Measurements from ENCODE around the gene GPR132. TPM values are rescaled to one million over a fixed set of nuclear protein-coding genes. Genes with fewer than 3 reads are reported as not detected.

The GPR132 gene
- polyA plus RNA-seq, 1 donor (not counting 4 experiments of a cell fraction or from before 2014, with no cell fraction given), result not detected

- FAIRE-seq (no peak), DNase-seq (ENCODE audit: low read depth, low spot score) (no peak)
- Histone ChIP-seq H3K36me3 (ENCODE audit: control insufficient read depth in 2 of 2, extremely low read depth in 1 of 2, insufficient read depth in 2 of 2, low read length in 2 of 2) (no peaks in the 10 kb centered on the region), H3K9me3 (ENCODE audit: control insufficient read depth, low read depth, low read length) (no peaks in the 10 kb centered on the region), H3K79me2 (ENCODE audit: control insufficient read depth, insufficient read depth, low read length) (no peaks in the 10 kb centered on the region), H3K4me3 (ENCODE audit: control insufficient read depth in 2 of 3, extremely low read depth in 1 of 3, insufficient read depth in 2 of 3, low read depth in 1 of 3, low read length in 3 of 3) (no peak overlapping the region), H2AFZ (ENCODE audit: control insufficient read depth, low read length) (no peak overlapping the region), H3K4me1 (ENCODE audit: control insufficient read depth, extremely low read depth, insufficient read depth, low read length) (peaks cover 11% of the 10 kb centered on the region), H3K4me2 (ENCODE audit: control insufficient read depth, extremely low read depth, insufficient read depth, low read depth, low read length) (no peak overlapping the region), H3K9me1 (ENCODE audit: control insufficient read depth, extremely low read depth, insufficient read depth, low read length) (no peaks in the 10 kb centered on the region), H3K27me3 (ENCODE audit: control insufficient read depth, extremely low read depth, insufficient read depth, low read length) (peaks cover 39% of the 10 kb centered on the region), H3K9ac (ENCODE audit: control insufficient read depth, extremely low read depth, insufficient read depth, low read length) (no peak overlapping the region), H4K20me1 (ENCODE audit: control insufficient read depth, extremely low read depth, insufficient read depth, low read length) (no peaks in the 10 kb centered on the region), H3K27ac (ENCODE audit: control insufficient read depth, insufficient read depth, low read length) (no peak overlapping the region)
- TF ChIP-seq EZH2 (IDR thresholded peaks at IDR 0.05; ENCODE audit: low read length) (no peak), CTCF (optimal IDR thresholded peaks at IDR 0.05 in 1 of 3, IDR thresholded peaks at IDR 0.05 in 1 of 3, conservative IDR thresholded peaks at IDR 0.05 in 1 of 3; ENCODE audit: extremely low read depth in 1 of 3, insufficient read depth in 2 of 3, low read length in 3 of 3) (no peak)
- dilution Hi-C loops (cut with MboI; ENCODE audit: extremely low pct_ligation_motif_present, low sequenced_read_pairs), result no loop called here
Observed at GRCh38 chr14:105070760-105071137, 5.5 kb upstream of the GPR132 start.

GRCh38 chr14:105069871-105070759, 4.9 kb upstream of the GPR132 start:
- Histone ChIP-seq H2AFZ (ENCODE audit: control insufficient read depth, low read length) (no peak overlapping the region), H3K4me2 (ENCODE audit: control insufficient read depth, extremely low read depth, insufficient read depth, low read depth, low read length) (no peak overlapping the region)

More at GRCh38 chr14:105069871-105070759, 4.9 kb upstream of the GPR132 start:
- Histone ChIP-seq H3K9ac (ENCODE audit: control insufficient read depth, extremely low read depth, insufficient read depth, low read length) (no peak overlapping the region), H3K36me3 (ENCODE audit: control insufficient read depth in 2 of 2, extremely low read depth in 1 of 2, insufficient read depth in 2 of 2, low read length in 2 of 2) (no peaks in the 10 kb centered on the region), H3K27ac (ENCODE audit: control insufficient read depth, insufficient read depth, low read length) (no peak overlapping the region), H3K4me1 (ENCODE audit: control insufficient read depth, extremely low read depth, insufficient read depth, low read length) (peaks cover 11% of the 10 kb centered on the region), H3K4me3 (ENCODE audit: control insufficient read depth in 2 of 3, extremely low read depth in 1 of 3, insufficient read depth in 2 of 3, low read depth in 1 of 3, low read length in 3 of 3) (no peak overlapping the region), H3K9me3 (ENCODE audit: control insufficient read depth, low read depth, low read length) (no peaks in the 10 kb centered on the region), H3K9me1 (ENCODE audit: control insufficient read depth, extremely low read depth, insufficient read depth, low read length) (no peaks in the 10 kb centered on the region), H3K27me3 (ENCODE audit: control insufficient read depth, extremely low read depth, insufficient read depth, low read length) (peaks cover 34% of the 10 kb centered on the region), H3K79me2 (ENCODE audit: control insufficient read depth, insufficient read depth, low read length) (no peaks in the 10 kb centered on the region), H4K20me1 (ENCODE audit: control insufficient read depth, extremely low read depth, insufficient read depth, low read length) (no peaks in the 10 kb centered on the region)
- DNase-seq (ENCODE audit: low read depth, low spot score) (no peak), FAIRE-seq (no peak)
- TF ChIP-seq CTCF (optimal IDR thresholded peaks at IDR 0.05 in 1 of 3, IDR thresholded peaks at IDR 0.05 in 1 of 3, conservative IDR thresholded peaks at IDR 0.05 in 1 of 3; ENCODE audit: extremely low read depth in 1 of 3, insufficient read depth in 2 of 3, low read length in 3 of 3), result no peak
- no peak for TF ChIP-seq EZH2 (IDR thresholded peaks at IDR 0.05; ENCODE audit: low read length)
- dilution Hi-C loops (cut with MboI; ENCODE audit: extremely low pct_ligation_motif_present, low sequenced_read_pairs), result no loop called here
